NCI-H128 (cell line): ENCODE data around the gene FAM131C.
"Not testable (repeated sequence)": the region's sequence is repeated elsewhere in the genome, so short reads cannot be mapped to it uniquely, and the experiment has no call there.

ENCODE experiments used
- DNase-seq: peaks from one replicate; lab custom pipeline; 2025; ENCODE audit not compliant: unreplicated experiment; lab: John Stamatoyannopoulos, UW

FAM131C gene

GRCh38 chr1:16073490-16074119 lies at the start of gene FAM131C:
Gene FAM131C, minus strand, starts transcription at chr1:16073651. Its CDS starts 209 bp downstream, at chr1:16073442.
- no peak for DNase-seq

DNA sequence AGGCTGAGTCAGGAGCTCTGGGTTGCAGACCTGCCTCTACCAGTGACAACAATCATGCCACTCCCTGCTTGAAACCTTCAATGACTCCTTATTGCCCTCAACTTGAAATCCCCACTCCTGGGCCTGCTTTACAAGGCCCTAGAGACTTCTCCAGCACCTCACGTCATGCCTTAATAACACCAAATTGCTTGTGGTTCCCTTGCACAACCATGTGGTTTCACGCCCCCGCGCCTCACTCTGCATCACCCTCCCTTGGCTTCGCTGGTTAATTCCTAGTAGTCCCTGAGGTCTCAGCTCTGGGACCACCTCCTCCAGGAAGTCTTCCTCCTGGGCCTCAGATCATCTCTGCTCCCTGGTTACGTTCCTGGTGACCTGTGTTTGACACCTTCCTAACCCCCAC lies 49.5 kb upstream of the FAM131C start:
- no peak for DNase-seq

- no peak for DNase-seq
These were observed 49.0 kb upstream of the FAM131C start for GRCh38 chr1:16122350-16122881.

DNA sequence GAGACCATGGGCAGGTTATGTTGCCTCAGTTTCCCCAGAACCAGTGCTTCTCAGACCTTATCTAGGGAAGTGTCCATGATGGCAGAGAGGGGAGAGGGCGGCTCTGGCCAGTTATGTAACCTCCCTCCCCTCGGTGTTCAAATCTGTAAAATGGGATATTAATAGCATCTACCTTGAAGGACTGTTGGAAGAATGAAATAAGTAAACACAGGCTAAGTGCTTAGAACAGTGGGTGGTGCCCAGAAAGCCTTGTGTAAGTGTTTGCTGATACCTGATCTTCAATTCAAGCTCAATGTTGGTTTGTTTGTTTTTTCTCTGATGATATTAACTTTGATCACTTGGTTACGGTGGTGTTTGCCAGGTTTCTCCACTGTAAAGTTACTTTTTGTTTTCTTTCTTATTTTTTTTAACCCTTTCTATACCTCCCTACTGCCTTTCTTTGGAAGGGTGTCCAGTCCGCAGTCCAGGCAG lies 47.5 kb upstream of the FAM131C start:
- no peak for DNase-seq

DNA sequence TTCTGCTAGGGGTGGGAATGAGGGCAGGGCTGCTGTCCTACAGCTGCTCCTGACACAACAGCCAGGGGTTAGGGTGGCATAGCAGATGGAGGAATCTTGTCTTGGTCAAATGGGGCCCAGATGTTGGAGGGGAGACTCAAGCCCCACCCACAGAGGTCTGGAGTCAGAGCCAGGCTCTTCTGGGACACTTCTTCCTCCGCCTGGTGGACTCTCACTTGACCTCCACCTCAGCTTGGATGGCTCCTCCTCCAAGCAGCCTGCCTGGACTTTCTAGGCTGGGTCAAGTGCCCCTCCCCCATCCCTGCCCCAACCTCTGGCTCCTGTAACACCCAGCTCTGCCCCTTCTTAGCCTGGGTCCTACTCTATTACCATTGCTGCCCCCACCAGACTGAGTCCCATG lies 47.0 kb upstream of the FAM131C start:
- DNase-seq = no peak

GRCh38 chr1:16119926-16120325 lies 46.5 kb upstream of the FAM131C start:
- no peak for DNase-seq

GRCh38 chr1:16119504-16119903 lies 46.1 kb upstream of the FAM131C start:
- DNase-seq = no peak

DNA sequence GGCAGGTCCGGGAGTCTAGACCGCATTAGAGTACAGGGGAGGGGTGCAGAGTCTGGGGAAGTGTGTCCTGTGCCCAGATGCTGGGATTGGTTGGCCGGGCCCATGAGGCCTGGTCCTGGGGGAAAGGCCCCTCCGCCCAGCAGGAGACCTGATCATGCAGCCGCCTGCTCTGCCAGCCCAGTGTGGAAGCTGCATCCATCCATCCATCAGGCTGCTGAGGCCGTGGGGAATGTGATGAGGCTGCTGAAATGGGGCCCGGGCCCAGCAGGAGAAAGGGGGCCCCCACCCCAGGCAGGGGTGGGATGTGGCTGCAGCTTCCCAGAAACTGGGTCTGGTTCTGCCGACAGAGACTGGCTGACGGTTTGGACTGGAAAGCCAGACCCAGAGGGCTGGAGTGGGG lies 45.3 kb upstream of the FAM131C start:
- no peak for DNase-seq

DNA sequence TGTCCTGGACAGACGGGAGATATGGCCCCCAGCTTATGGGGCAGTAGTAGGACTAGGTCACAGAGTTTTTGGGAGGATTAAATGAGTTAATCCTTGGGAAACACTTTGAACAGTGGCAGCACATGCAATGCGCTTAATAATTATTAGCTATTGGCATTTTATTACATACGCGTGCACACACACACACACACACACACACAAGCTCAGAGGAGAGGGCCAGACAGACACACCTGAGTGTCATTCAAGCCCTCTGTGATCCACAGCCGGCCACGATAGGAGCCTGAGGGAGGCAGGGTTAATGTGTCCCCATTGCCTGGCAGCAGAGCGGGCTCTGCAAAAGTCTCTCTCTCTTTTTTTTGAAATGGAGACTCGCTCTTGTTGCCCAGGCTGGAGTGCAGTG lies 44.5 kb upstream of the FAM131C start:
- no peak for DNase-seq

GRCh38 chr1:16117369-16117768 lies 43.9 kb upstream of the FAM131C start:
- DNase-seq = no peak

GRCh38 chr1:16116625-16117024 lies 43.2 kb upstream of the FAM131C start:
- DNase-seq = no peak

DNA sequence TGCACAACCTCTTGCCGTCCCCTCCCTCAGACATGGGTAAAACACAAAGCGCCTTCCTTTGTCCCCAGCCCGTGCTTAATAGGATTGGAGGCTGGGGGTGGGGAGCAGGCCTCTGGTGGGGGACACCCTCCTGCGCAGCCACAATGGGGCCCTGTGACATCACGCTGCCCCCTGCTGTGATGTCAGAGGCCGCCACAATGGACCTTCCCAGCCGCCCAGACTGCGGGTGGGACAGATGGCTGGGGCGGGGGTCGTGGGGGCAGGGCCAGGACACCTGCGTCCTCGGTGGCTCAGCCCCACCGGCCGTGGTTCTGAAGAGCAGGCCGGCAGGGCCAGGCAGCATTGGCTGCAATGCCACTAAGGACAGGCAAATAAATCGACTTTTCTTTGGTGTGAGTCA lies 42.6 kb upstream of the FAM131C start:
- no peak for DNase-seq

DNA sequence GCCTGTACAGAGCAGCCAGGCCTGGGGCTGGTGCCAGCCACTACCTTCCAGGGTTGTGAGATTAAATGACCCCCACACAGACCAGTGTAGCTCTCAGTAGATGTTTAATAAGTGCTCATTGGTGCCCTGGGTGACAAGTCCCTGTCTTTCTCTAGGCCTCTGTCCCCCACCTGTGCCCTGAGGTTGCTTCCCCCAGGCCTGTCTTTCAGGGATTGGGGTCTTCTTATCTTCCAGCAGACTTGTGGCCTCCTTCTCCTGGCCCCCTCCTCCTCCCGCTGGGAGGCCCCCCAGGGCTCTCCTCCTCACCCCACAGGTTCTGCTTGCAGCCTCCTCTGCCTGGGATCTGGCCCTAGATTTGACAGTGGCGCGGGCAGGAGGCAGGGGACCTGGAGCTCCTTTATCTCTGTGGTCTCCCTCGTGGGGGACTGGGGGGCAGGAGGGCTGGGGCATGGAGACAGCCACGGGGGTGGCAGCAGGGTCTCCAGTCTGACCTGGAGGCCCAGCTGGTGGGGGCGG lies 42.1 kb upstream of the FAM131C start:
- no peak for DNase-seq

DNA sequence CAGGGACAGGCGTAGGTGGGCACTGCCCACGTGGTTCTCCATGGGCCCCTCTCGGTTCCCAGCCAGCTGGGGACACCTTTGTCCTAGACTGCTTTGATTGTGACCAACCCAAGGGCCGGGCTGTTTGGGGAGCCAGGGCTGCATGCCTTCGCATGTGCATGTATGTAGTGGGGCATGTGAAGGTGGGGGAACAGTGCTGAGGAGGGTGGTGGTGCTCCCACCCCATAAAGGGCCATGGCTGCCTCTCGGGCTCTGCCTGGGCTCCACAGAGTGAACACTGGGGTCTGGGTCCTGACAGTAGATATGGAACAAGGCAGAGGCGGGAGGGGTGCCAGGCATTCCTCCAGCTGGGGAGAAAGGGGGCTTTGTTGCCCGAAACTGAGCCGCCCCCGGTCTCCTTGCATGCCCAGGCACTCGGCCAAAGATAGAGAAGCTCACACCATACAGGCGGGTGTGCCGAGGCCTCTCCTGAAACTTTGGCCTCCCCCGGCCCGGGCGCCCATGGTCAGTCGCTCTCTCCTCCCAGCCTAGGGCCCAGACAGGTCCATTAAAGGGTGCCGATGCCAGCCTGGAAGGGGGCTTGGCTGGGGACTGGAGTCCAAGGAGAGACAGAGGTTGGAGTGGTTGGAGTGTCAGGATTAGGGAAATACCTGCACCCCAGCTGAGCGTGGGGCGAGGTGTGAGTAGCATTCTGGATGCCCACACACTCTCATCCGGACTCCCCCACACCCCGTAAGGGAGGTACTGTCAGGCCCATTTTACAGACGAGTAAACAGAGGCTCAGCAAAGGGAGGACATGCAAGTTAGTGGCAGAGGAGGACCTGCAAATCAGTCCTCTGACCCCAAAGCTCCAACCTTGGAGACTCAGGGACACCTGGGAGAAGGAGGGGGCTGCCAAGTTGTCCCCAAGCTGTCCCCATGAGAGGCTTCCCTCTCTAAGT lies 41.3 kb upstream of the FAM131C start:
- DNase-seq = no peak

DNA sequence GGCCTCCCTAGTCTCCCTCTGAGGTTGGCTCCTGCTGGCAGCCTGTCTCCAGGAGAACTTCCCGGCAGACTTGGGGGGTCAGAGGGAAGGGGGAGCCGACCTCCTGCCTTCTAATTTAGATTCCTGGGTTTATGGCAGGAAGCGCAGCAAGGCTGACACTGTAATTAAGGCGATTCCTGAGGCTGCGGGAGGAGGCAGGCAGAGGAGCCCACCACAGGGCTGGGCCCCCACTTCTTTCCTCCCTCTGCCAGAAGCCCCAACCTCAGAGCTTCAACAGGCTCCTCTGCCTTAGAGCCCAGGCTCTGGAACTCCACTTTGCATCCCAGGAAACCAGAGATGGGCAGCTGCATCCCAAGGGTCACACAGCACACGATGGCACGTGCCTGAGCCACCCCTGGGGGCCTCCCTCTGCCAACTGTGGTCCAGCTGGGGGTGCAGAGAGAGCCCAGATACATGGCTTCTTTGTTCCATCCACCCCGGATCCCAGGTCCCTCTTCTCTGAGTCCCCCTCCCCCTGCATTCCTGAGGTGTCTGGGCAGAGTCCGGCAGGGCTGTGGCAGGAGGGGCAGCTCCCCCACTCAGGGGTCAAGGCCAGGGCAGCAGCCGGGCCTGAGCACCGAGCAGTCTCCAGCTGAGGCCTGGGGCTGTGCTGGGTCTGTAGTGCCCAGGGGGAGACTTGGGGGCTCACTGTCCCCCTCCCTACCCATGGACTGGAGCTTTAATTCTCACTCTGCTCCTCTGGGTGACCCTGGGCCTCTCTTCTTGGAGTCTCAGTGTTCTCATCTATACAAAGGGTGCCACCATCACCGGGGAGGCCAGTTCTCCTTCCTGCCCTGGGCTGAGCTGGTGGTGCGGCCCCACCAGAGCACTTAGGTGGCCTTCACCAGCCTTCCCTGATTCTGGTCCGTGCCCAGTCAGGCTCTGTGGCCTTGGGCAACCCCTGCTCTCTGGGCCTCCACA lies 39.4 kb upstream of the FAM131C start:
- DNase-seq = no peak

DNA sequence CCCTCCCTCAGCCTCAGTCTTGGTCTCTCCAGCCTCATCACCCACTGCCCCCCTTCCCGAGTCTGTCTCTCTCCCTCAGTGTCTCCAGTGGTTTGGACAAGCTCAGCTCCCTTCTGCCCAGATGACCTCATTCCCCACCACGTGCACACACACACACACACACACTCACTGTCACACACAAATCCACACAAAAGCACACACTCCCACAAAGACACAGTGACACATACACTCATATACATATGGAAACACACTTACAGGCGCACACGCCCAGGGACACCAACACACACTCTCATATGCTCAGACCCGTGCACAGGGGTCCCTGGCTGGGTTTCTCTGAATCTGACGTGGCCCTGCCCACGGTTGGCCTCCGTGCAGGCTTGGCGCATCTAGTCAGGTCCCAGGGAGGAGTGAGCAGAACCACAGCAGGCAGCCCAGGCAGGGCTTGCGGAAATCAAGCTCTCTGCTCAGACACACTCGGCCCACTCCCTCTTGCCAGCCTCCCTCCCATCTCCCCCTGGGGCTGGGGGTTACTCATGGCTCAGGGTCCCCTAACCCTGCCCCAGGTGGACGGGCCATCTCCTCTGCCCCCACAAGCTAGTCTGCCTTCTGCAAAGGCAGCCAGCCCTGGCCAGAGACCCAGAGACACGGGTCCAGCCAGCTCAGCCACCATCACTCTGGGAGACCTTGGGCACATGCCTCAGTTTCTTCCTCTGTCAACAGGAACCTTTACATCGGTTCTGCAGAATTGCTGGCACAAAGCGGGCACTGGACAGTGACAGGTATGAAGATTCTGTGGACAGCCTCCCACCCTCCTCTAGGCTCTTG lies 38.5 kb upstream of the FAM131C start:
- no peak for DNase-seq

GRCh38 chr1:16110884-16111283 lies 37.4 kb upstream of the FAM131C start:
- no peak for DNase-seq

- DNase-seq = no peak
These were observed 37.0 kb upstream of the FAM131C start for GRCh38 chr1:16110456-16110855.

GRCh38 chr1:16109571-16109970 lies 36.1 kb upstream of the FAM131C start:
- no peak for DNase-seq

- not testable (repeated sequence) for DNase-seq
These were observed 33.6 kb upstream of the FAM131C start for GRCh38 chr1:16107039-16107438.
